HEK293T (cell line): Measurements from ENCODE around the gene CDC42SE2.

ENCODE experiments used
- CTCF ChIA-PET: fragments of 350-600 bp; formaldehyde crosslinking; extraction: SDS; loops from one replicate; lab custom pipeline; 2021; ENCODE audit warnings: antibody characterized with exemption, inconsistent platforms; lab: Yijun Ruan, JAX
- POLR2A ChIA-PET: fragments of 350-600 bp; formaldehyde crosslinking; extraction: SDS; loops from one replicate; lab custom pipeline; 2020; ENCODE audit warnings: antibody characterized with exemption, inconsistent platforms; lab: Yijun Ruan, JAX
- DNase-seq: peaks from one replicate; pipeline ENCODE4 v3.0.0; 2012; ENCODE audit warnings: mixed read lengths; ENCODE audit errors: extremely low spot score
- ARNT ChIP-seq: fragments of 450-650 bp; IDR thresholded peaks from 2 replicates; pipeline ENCODE4 v1.6.1; 2017; ENCODE audit warnings: mild to moderate bottlenecking
- BHLHE40 ChIP-seq: fragments of 450-650 bp; IDR thresholded peaks from 2 replicates; pipeline ENCODE4 v1.6.1; 2016; ENCODE audit warnings: mild to moderate bottlenecking, moderate library complexity, borderline replicate concordance
- CTBP1 ChIP-seq: fragments of 450-650 bp; IDR thresholded peaks from 2 replicates; pipeline ENCODE4 v1.6.1; 2016; ENCODE audit warnings: borderline replicate concordance
- ELF4 ChIP-seq: fragments of 450-650 bp; IDR thresholded peaks from 2 replicates; pipeline ENCODE4 v1.6.1; 2017; ENCODE audit warnings: antibody characterized with exemption
- FOXA1 ChIP-seq: fragments of 450-650 bp; IDR thresholded peaks from 2 replicates; pipeline ENCODE4 v1.6.1; 2016; ENCODE audit warnings: mild to moderate bottlenecking
- FOXK2 ChIP-seq: fragments of 450-650 bp; IDR thresholded peaks from 2 replicates; pipeline ENCODE4 v1.6.1; 2016; ENCODE audit warnings: mild to moderate bottlenecking
- FOXM1 ChIP-seq: fragments of 450-650 bp; IDR thresholded peaks from 2 replicates; pipeline ENCODE4 v1.6.1; 2017; ENCODE audit warnings: mild to moderate bottlenecking, borderline replicate concordance
- HDGF ChIP-seq: fragments of 450-650 bp; IDR thresholded peaks from 2 replicates; pipeline ENCODE4 v1.6.1; 2017; ENCODE audit warnings: antibody characterized with exemption, borderline replicate concordance
- L3MBTL2 ChIP-seq: fragments of 450-650 bp; conservative IDR thresholded peaks from 2 replicates; pipeline ENCODE4 v1.6.1; 2016; ENCODE audit warnings: mild to moderate bottlenecking
- LEF1 ChIP-seq: fragments of 450-650 bp; IDR thresholded peaks from 2 replicates; pipeline ENCODE4 v1.6.1; 2017; ENCODE audit warnings: mild to moderate bottlenecking, borderline replicate concordance
- NFRKB ChIP-seq: fragments of 450-650 bp; IDR thresholded peaks from 2 replicates; pipeline ENCODE4 v1.6.1; 2016; ENCODE audit warnings: mild to moderate bottlenecking, moderate library complexity
- PKNOX1 ChIP-seq: fragments of 450-650 bp; IDR thresholded peaks from 2 replicates; pipeline ENCODE4 v1.6.1; 2016
- SP1 ChIP-seq: fragments of 450-650 bp; IDR thresholded peaks from 2 replicates; pipeline ENCODE4 v1.6.1; 2017
- SUZ12 ChIP-seq: fragments of 450-650 bp; IDR thresholded peaks from 2 replicates; pipeline ENCODE4 v1.6.1; 2016; ENCODE audit warnings: mild to moderate bottlenecking
- TARDBP ChIP-seq: fragments of 450-650 bp; IDR thresholded peaks from 2 replicates; pipeline ENCODE4 v1.6.1; 2016
- ZNF384 ChIP-seq: fragments of 450-650 bp; IDR thresholded peaks from 2 replicates; pipeline ENCODE4 v1.6.1; 2016

CDC42SE2 gene

DNA sequence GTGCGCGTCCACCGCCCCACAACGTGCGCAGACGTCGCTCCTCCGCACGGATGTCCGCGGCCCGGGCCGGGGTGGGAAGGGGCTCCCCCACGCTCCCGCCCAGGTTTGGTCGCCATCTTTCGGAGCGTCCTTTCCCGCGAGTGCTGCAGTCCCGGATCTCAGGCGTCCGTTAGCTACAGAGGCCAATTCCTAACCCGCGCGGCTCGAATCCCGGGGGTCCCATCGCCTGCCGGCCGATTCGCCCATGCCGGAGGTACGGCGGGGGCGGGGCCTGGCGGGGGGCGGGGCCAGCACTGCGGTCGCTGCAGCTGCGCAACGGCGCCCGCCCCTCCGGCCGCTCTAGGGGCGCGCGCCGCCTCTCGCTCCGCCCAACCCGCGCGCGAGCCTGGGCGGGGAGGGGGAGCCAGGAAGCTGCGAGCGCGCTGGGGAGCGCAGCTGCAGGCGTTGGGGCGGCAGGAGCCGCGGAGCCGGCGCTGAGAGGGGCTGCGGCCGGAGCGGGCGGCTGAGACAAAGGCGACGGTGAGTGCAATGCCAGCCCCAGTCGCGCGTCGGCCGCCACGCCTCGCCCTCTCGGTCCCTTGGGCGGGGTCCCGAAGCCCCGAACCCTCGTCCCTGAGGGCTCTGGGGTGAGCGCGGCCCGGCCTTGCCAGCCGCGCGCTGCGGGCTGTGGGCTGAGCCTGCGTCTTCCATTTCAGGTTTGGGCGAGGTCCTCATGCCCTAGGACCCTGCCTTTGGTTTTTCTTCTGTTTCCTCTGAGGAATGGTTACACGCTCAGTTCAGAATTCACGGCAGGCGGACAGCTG lies at the start of gene CDC42SE2:
Gene CDC42SE2, plus strand, starts transcription at position 406 of the 803 bp plus-strand sequence. CDS start 95,441 bp downstream, outside the sequence.
- TF ChIP-seq LEF1 (peak; percentile 62; the same call in 1 of the 2 replicates), NFRKB (no peak)
- POLR2A ChIA-PET: interaction anchor here (0.7 to 1.8 kb wide), 15 partner anchors 9 to 366 kb away, joined by 3 to 6 read pairs (median 4); partner anchors contain the start of gene HINT1
- peak; percentile 89 for DNase-seq
- CTCF ChIA-PET: interaction anchor here (0.6 to 2.4 kb wide), 2 partner anchors 118 to 154 kb away, joined by 4 to 9 read pairs; no protein-coding TSS in a partner anchor

DNA sequence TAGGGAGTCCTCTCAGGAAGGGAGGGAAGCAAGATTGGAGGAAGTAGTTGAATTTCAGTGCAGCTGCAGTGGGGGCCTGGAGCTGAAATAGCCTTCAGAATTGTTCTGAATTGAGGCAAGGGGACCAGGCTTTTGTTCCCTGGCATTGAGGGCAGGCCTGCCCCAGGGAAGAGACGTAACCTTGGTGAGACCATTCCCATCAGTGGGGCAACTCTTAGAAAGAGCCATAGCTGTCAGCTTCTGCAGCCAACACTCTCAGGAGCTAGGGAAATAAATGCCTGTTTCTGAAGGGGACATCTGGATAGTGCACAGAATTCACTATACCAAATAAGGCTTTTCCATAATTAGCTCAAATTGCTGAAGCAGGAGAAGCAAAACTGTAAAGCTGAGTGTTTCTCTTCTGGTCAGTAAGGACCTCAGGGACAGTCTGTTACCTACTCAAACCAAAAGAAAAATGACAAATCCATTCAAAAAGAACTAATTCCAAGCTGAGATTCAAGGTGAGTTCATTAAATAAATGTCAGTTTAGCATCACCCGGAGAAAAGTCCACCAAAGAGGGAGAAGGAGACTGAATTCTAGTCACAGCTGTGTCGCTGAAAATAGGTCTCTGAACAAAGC lies 49.1 kb upstream of the CDC42SE2 start:
- POLR2A ChIA-PET: interaction anchor here (0.9 to 1.3 kb wide), 2 partner anchors 43 to 44 kb away, joined by 3 to 4 read pairs; partner anchors contain the start of gene LYRM7
- CTCF ChIA-PET: interaction anchor here (0.6 kb wide), 1 partner anchor 61 kb away, joined by 4 read pairs; no protein-coding TSS in a partner anchor
- no peak for DNase-seq
- TF ChIP-seq BHLHE40: no peak
- TF ChIP-seq SP1: no peak
- TF ChIP-seq PKNOX1: no peak
- TF ChIP-seq ELF4: no peak
- TF ChIP-seq TARDBP: no peak
- TF ChIP-seq FOXK2: no peak
- TF ChIP-seq L3MBTL2: no peak
- no peak for TF ChIP-seq HDGF
- no peak for TF ChIP-seq FOXA1
- no peak for TF ChIP-seq FOXM1
- TF ChIP-seq ARNT: no peak
- no peak for TF ChIP-seq CTBP1

GRCh38 chr5:131217791-131218190 lies 46.1 kb upstream of the CDC42SE2 start:
- TF ChIP-seq BHLHE40 (no peak), SUZ12 (no peak), PKNOX1 (no peak), CTBP1 (no peak), FOXM1 (no peak), ARNT (no peak), ELF4 (no peak), TARDBP (no peak), FOXA1 (no peak), FOXK2 (no peak), HDGF (no peak)
- DNase-seq: no peak
- ChIA-PET POLR2A (no interaction called here), CTCF (no interaction called here)

DNA sequence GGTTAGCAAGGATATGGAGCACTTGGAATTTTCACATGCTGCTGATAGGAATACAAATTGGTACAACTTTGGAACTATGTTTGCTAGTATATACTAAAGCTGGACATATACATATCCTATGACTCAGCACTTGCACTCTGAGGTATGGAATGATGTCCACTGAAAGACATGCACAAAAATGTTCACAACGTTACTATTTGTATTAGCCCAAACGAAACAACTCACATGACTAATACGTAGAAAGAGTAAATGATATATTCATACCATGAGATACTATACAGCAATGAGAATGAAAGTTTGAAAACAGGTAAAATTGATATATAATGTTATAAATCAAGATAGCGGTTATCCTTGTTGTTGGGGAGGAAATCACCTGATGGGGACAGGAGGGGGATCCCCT lies 45.5 kb upstream of the CDC42SE2 start:
- TF ChIP-seq ARNT (no peak), ZNF384 (no peak), SP1 (no peak), SUZ12 (no peak), FOXM1 (no peak), PKNOX1 (no peak), HDGF (no peak), FOXA1 (no peak)
- POLR2A ChIA-PET: no interaction called here
- CTCF ChIA-PET: no interaction called here
- DNase-seq: no peak

DNA sequence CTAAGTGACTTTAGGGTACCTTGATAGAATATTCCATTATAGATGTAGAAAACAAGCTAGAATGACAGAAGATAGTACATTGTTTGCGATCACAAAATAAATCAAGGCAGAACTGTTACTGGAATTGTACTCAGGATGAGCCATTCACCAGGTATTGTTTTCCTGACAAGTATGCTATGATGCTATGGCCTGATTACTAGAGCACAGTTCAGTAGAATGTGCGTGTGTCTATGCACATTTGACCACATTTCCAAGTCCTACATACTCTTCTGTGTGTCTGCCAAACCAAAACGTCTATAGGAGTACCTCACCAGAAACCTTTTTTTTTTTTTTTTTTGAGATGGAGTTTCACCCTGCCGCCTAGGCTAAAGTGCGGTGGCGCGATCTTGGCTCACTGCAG lies 43.3 kb upstream of the CDC42SE2 start:
- ChIA-PET CTCF (no interaction called here), POLR2A (no interaction called here)
- no peak for DNase-seq
- TF ChIP-seq NFRKB (no peak), CTBP1 (no peak), LEF1 (no peak), FOXM1 (no peak), TARDBP (no peak), FOXA1 (no peak), PKNOX1 (no peak), BHLHE40 (no peak), SUZ12 (no peak), SP1 (no peak), HDGF (no peak), ARNT (no peak), ELF4 (no peak), L3MBTL2 (no peak), FOXK2 (no peak), ZNF384 (no peak)
